DMS53 (cell line): ENCODE data around the gene COL6A5.
"Not testable (repeated sequence)": the region's sequence is repeated elsewhere in the genome, so short reads cannot be mapped to it uniquely, and the experiment has no call there.

Experiments
- DNase-seq: peaks from one replicate; lab custom pipeline; 2025; lab: John Stamatoyannopoulos, UW

The COL6A5 gene

GRCh38 chr3:130345487-130346079, at the start of gene COL6A5:
Gene COL6A5, plus strand, starts transcription at chr3:130345672. Its CDS starts 27,967 bp downstream, at chr3:130373639.
- DNase-seq, result peak; percentile 40

GRCh38 chr3:130299531-130299930, 45.9 kb upstream of the COL6A5 start:
- DNase-seq, result peak; percentile 8

- no peak for DNase-seq
These were observed 44.6 kb upstream of the COL6A5 start for GRCh38 chr3:130300888-130301287.

GRCh38 chr3:130310109-130310508, 35.4 kb upstream of the COL6A5 start:
- no peak for DNase-seq

GRCh38 chr3:130312374-130312773, 33.1 kb upstream of the COL6A5 start:
- DNase-seq, result no peak

- DNase-seq, result no peak
These were observed 29.3 kb upstream of the COL6A5 start for GRCh38 chr3:130316169-130316568.

GRCh38 chr3:130323503-130323902, 22.0 kb upstream of the COL6A5 start:
- no peak for DNase-seq

GRCh38 chr3:130340766-130341165, 4.7 kb upstream of the COL6A5 start:
- DNase-seq, result no peak

GRCh38 chr3:130341388-130341787, 4.1 kb upstream of the COL6A5 start:
- no peak for DNase-seq

GRCh38 chr3:130341882-130342281, 3.6 kb upstream of the COL6A5 start:
- no peak for DNase-seq

GRCh38 chr3:130342821-130343661, 2.4 kb upstream of the COL6A5 start:
- DNase-seq, result no peak

GRCh38 chr3:130348258-130348657, 2.8 kb downstream of the COL6A5 start:
- DNase-seq, result not testable (repeated sequence)

GRCh38 chr3:130354430-130354829, 9.0 kb downstream of the COL6A5 start:
- DNase-seq, result no peak

- DNase-seq, result peak; percentile 90
These were observed 28.6 kb downstream of the COL6A5 start for GRCh38 chr3:130374033-130374432.

- DNase-seq, result no peak
These were observed 29.4 kb downstream of the COL6A5 start for GRCh38 chr3:130374908-130375307.

GRCh38 chr3:130377960-130378676, 32.6 kb downstream of the COL6A5 start:
- DNase-seq, result no peak

GRCh38 chr3:130378677-130379191, 33.3 kb downstream of the COL6A5 start:
- no peak for DNase-seq

- DNase-seq, result no peak
These were observed 33.8 kb downstream of the COL6A5 start for GRCh38 chr3:130379274-130379673.

GRCh38 chr3:130380398-130380797, 34.9 kb downstream of the COL6A5 start:
- DNase-seq, result no peak

- DNase-seq, result no peak
These were observed 38.0 kb downstream of the COL6A5 start for GRCh38 chr3:130383424-130383823.

- DNase-seq, result no peak
These were observed 39.1 kb downstream of the COL6A5 start for GRCh38 chr3:130384476-130385025.

GRCh38 chr3:130386604-130387263, 41.3 kb downstream of the COL6A5 start:
- peak; percentile 62 for DNase-seq
